Skeletal muscle cell (primary cell): Measurements from ENCODE around the gene THYN1.
"Not testable (repeated sequence)": the region's sequence is repeated elsewhere in the genome, so short reads cannot be mapped to it uniquely, and the experiment has no call there.

Experiments
- DNase-seq: peaks from one replicate; pipeline ENCODE4 v3.0.0-alpha.2; 2010; ENCODE audit warnings: low read depth
- H3K4me3 ChIP-seq: 2 replicates; pipeline ENCODE4 v1.5.1; 2011; ENCODE audit warnings: low read depth, mild to moderate bottlenecking, control low read depth, low read length, moderate library complexity

The THYN1 gene

GRCh38 chr11:134275534-134276395 lies 22.6 kb upstream of the THYN1 start, which contains the start of gene GLB1L3:
TSS of gene GLB1L3 (plus strand) at chr11:134276379. CDS start at chr11:134276741, 362 bp downstream.
- DNase-seq, result no peak
- peak within 1 kb of the TSS; percentile 27 for H3K4me3 ChIP-seq

GRCh38 chr11:134275188-134275533 lies 22.0 kb upstream of the THYN1 start:
- no peak for DNase-seq
- no peak overlapping the region for H3K4me3 ChIP-seq

- no peak overlapping the region for H3K4me3 ChIP-seq
- no peak for DNase-seq
These were observed 20.2 kb upstream of the THYN1 start for GRCh38 chr11:134273317-134273712.

DNA sequence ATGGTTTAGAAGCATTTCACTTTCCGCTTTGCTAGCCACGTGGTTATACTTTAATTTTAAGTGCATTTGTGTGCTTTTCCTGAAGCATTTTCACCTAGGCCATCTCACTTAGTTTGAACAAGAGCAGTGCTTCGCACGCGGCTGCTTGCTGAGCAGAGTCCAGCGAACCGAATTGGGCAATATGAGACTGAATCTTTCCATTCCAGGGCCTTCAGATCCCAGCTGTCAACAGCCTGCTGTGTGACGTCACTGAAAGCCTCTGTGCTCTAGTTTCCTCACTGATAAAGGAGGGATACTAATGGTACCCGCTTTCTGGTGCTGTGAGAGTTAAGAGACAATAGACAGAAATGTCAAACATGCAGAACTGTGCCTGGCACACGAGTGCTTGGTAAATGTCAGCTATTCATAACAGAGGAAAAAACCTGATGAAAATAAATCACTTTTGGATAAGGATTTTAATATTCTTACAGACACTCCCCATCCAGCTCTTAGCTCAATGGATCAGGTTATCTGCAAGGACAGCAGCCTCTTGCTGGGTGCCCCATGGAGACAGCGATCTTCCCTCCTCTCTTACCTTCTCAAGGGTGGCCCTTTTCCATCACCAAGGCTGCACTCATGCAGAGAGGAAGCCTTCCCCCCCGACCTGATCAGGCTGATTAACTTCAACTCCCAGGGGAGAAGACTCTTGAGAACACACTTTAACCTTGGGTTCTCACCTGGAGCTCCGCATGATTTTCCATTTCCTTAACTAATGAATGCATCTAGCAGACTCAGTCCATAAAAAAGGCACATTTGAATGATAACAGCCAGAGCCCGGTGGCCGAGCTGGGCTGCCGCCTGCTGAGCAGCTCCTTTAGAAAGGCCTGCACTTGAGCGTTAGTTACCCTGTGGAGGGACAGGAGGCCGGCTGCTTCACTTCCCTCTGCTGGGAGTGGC lies 19.5 kb upstream of the THYN1 start:
- peak; percentile 25 for DNase-seq
- no peak overlapping the region for H3K4me3 ChIP-seq

DNA sequence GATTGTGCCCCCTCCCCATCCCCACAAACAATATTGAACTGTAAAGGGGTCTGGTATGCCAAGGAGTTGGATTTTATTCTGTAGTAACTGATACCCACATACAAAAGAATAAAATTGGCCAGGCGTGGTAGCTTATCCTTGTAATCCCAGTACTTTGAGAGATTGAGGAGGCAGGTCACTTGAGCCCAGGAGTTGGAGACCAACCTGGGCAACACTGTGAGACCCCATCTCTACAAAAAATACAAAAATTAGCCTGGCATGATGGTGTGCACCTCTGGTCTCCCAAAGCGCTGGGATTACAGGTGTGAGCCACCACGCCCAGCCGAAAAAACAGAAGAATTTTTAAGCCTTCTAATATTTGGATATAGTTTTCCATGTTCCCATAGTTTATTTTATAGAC lies 18.8 kb upstream of the THYN1 start:
- no peak for DNase-seq

GRCh38 chr11:134270250-134270714 lies 17.1 kb upstream of the THYN1 start:
- no peak for DNase-seq
- H3K4me3 ChIP-seq, result no peak overlapping the region

More for the DNA sequence above, 18.8 kb upstream of the THYN1 start:
- H3K4me3 ChIP-seq, result no peak overlapping the region

DNA sequence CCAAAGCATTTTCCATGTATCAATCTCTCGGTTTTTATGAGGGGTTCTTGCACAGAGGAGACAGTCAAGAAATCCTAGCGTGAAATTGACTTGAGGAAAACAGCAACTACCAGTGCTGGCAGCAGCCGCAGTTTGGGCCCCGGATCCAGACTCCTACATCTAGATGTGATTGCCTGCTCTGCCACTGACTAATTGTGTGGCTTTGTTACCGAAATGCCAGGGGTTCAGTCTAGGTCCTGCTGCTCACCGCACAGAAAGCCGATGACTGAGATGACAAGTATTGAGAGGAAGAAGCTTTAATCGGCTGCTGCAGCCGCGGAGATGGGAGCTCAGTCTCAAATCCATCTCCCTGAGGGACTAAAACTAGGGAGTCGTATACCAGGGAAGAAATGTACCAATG lies 14.8 kb upstream of the THYN1 start:
- no peak overlapping the region for H3K4me3 ChIP-seq
- no peak for DNase-seq

GRCh38 chr11:134267461-134267860 lies 14.3 kb upstream of the THYN1 start:
- DNase-seq, result no peak

GRCh38 chr11:134266841-134267251 lies 13.7 kb upstream of the THYN1 start:
- no peak overlapping the region for H3K4me3 ChIP-seq
- peak; percentile 27 for DNase-seq

More at GRCh38 chr11:134267461-134267860, 14.3 kb upstream of the THYN1 start:
- H3K4me3 ChIP-seq, result no peak overlapping the region

GRCh38 chr11:134266440-134266839 lies 13.3 kb upstream of the THYN1 start:
- no peak overlapping the region for H3K4me3 ChIP-seq
- DNase-seq, result no peak

- H3K4me3 ChIP-seq, result no peak overlapping the region
- DNase-seq, result no peak
These were observed 12.0 kb upstream of the THYN1 start for GRCh38 chr11:134264966-134265764.

GRCh38 chr11:134261626-134262488 lies 8.7 kb upstream of the THYN1 start:
- DNase-seq, result peak; percentile 27
- no peak overlapping the region for H3K4me3 ChIP-seq

DNA sequence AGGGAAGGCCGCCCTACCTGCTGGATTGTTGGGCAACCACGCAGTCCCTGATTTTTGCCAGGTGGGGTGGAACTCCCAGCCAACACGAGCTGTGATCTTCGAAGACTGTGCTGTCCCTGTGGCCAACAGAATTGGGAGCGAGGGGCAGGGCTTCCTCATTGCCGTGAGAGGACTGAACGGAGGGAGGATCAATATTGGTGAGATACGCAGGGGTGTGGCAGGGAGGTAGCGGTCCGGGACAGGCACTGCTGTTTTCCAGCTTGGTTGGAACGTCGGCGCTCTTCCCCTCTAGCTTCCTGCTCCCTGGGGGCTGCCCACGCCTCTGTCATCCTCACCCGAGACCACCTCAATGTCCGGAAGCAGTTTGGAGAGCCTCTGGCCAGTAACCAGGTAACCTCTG lies 7.8 kb upstream of the THYN1 start:
- H3K4me3 ChIP-seq, result no peak overlapping the region

DNA sequence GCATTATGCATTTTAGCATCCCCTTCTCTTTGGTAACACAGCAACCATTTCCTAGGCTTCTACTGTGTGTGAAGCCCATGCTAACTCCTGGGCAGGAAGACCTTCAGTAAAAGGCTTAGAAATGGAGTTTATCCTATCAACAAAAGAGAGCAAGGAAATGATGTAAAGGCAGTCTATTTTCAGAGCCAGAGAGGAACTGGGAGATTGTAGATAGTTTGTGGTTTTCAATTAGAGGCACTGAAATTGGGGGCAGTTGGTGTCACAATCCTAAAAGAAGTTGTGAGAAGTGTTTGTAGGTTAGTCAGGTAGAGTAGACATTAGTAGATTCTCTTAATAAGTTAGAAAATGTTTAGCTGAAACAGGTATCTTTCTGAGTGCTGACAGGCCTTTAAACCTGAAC lies 7.4 kb upstream of the THYN1 start:
- no peak overlapping the region for H3K4me3 ChIP-seq
- DNase-seq, result no peak

More for the DNA sequence above, 7.8 kb upstream of the THYN1 start:
- no peak for DNase-seq

GRCh38 chr11:134258577-134258976 lies 5.4 kb upstream of the THYN1 start:
- DNase-seq, result no peak
- H3K4me3 ChIP-seq, result no peak overlapping the region

GRCh38 chr11:134257101-134257500 lies 3.9 kb upstream of the THYN1 start:
- H3K4me3 ChIP-seq, result no peak overlapping the region
- DNase-seq, result no peak

DNA sequence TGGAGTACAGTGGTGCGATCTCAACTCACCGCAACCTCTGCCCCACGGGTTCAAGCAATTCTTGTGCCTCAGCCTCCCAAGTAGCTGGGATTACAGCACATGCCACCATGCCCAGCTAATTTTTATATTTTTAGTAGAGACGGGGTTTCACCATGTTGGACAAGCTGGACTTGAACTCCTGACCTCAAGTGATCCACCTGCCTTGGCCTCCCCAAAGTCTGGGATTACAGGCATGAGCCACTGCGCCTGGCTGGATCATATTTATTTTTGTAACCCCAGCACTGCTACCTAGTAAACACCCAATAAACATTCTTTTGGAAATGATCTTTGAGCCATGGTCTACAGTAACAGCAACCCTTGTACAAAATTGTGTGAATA lies 2.0 kb upstream of the THYN1 start:
- not testable (repeated sequence) for DNase-seq, H3K4me3 ChIP-seq

GRCh38 chr11:134254433-134255183 lies 1.5 kb upstream of the THYN1 start:
- H3K4me3 ChIP-seq, result peak overlapping the region; percentile 92
- no peak for DNase-seq
